NCI-H1105 (cell line): ENCODE measurements around the gene UBE2S.
A peak's percentile ranks its signal among the peaks of the same experiment; 100 is the strongest.
"Not testable (repeated sequence)": the region's sequence is repeated elsewhere in the genome, so short reads cannot be mapped to it uniquely, and the experiment has no call there.

Source experiments
- DNase-seq: peaks from one replicate; lab custom pipeline; 2025; lab: John Stamatoyannopoulos, UW

UBE2S gene

GRCh38 chr19:55440411-55441105 is 33.0 kb upstream of the UBE2S start:
- DNase-seq: no peak

GRCh38 chr19:55439052-55439451 is 31.5 kb upstream of the UBE2S start:
- DNase-seq: no peak

- no peak for DNase-seq
These were observed 29.8 kb upstream of the UBE2S start for GRCh38 chr19:55437410-55437809.

GRCh38 chr19:55436847-55437246 is 29.3 kb upstream of the UBE2S start:
- no peak for DNase-seq

- no peak for DNase-seq
These were observed 27.4 kb upstream of the UBE2S start for GRCh38 chr19:55435020-55435419.

GRCh38 chr19:55434356-55434919 is 26.9 kb upstream of the UBE2S start:
- DNase-seq: no peak

- no peak for DNase-seq
These were observed 25.7 kb upstream of the UBE2S start for GRCh38 chr19:55433292-55433691.

- no peak for DNase-seq
These were observed 24.8 kb upstream of the UBE2S start for GRCh38 chr19:55432241-55432959.

- no peak for DNase-seq
These were observed 23.6 kb upstream of the UBE2S start for GRCh38 chr19:55431183-55431582.

GRCh38 chr19:55426042-55426441 is 18.5 kb upstream of the UBE2S start:
- DNase-seq: no peak

- no peak for DNase-seq
These were observed 16.9 kb upstream of the UBE2S start for GRCh38 chr19:55424518-55424917.

GRCh38 chr19:55423225-55424005 is 15.8 kb upstream of the UBE2S start:
- no peak for DNase-seq

GRCh38 chr19:55421281-55421680 is 13.7 kb upstream of the UBE2S start:
- DNase-seq: not testable (repeated sequence)

GRCh38 chr19:55419624-55420236 is 12.1 kb upstream of the UBE2S start:
- no peak for DNase-seq

GRCh38 chr19:55419103-55419502 is 11.5 kb upstream of the UBE2S start:
- DNase-seq: no peak

- peak; percentile 46 for DNase-seq
These were observed 10.6 kb upstream of the UBE2S start for GRCh38 chr19:55418185-55418584.

- no peak for DNase-seq
These were observed 2.6 kb upstream of the UBE2S start for GRCh38 chr19:55410168-55410567.

GRCh38 chr19:55409179-55409578 is 1.6 kb upstream of the UBE2S start:
- DNase-seq: not testable (repeated sequence)

GRCh38 chr19:55408533-55408872 is 915 bp upstream of the UBE2S start:
- no peak for DNase-seq

- DNase-seq: peak; percentile 100
These were observed 378 bp upstream of the UBE2S start for GRCh38 chr19:55407800-55408532.

- peak; percentile 15 for DNase-seq
These were observed 600 bp downstream of the UBE2S start for GRCh38 chr19:55406826-55407549.
